Esophagus (tissue), 2 donors: ENCODE measurements around the gene TTLL9. TPM values are rescaled to one million over a fixed set of nuclear protein-coding genes. Genes with fewer than 3 reads are reported as not detected.
"Not testable (repeated sequence)": the region's sequence is repeated elsewhere in the genome, so short reads cannot be mapped to it uniquely, and the experiment has no call there.

Experiments used
- H3K27ac ChIP-seq, 2 donors: one replicate each; pipeline ENCODE4 v1.5.1; 2013; ENCODE audit warnings: low read depth in 2 of 2, mild to moderate bottlenecking in 2 of 2, inconsistent platforms in 1 of 2, low read length in 1 of 2, moderate library complexity in 1 of 2
- H3K27me3 ChIP-seq, 2 donors: one replicate each; pipeline ENCODE4 v1.6.1; 2013; ENCODE audit warnings: low read length in 2 of 2, control low read depth in 1 of 2, mild to moderate bottlenecking in 1 of 2; ENCODE audit not compliant: insufficient read depth in 2 of 2, control insufficient read depth in 1 of 2
- H3K36me3 ChIP-seq, 2 donors: one replicate each; pipeline ENCODE4 v1.6.1; 2013; ENCODE audit warnings: low read length in 1 of 2; ENCODE audit not compliant: control insufficient read depth in 2 of 2, insufficient read depth in 2 of 2
- H3K4me1 ChIP-seq, 2 donors: one replicate each; pipeline ENCODE4 v1.6.1; 2013; ENCODE audit warnings: low read length in 1 of 2; ENCODE audit not compliant: control insufficient read depth in 2 of 2, insufficient read depth in 2 of 2
- H3K4me3 ChIP-seq, 2 donors: one replicate each; pipeline ENCODE4 v1.5.1; 2013; ENCODE audit warnings: low read length in 2 of 2, mild to moderate bottlenecking in 2 of 2, low read depth in 1 of 2, moderate library complexity in 1 of 2
- H3K9me3 ChIP-seq, 2 donors: one replicate each; pipeline ENCODE4 v1.6.1; 2013; ENCODE audit warnings: mild to moderate bottlenecking in 2 of 2, low read depth in 1 of 2, low read length in 1 of 2, moderate library complexity in 1 of 2; ENCODE audit not compliant: control insufficient read depth in 2 of 2, insufficient read depth in 1 of 2
- WGBS, 2 donors: extraction: QIAGEN DNeasy Blood & Tissue Kit; methylation state at CpG; one replicate each; pipeline ENCODE4 v1.1.7; 2013; 5-methylcytosine and 5-hydroxymethylcytosine counted together
- polyA plus RNA-seq, 2 donors: library from polyadenylated mRNA; stranded (reverse); fragments of 200-250 nt; gene quantifications; one replicate each; pipeline ENCODE4 v1.2.3, GENCODE V29; 2013
- donor health status: healthy with polysubstance abuse.
- donor health status: Bipolar disorder and iron deficiency.

Gene TTLL9
- polyA plus RNA-seq, 2 donors: 0.12 to 0.14 TPM

GRCh38 chr20:31915491-31916280 lies 45.3 kb downstream of the TTLL9 start:
- H3K27ac ChIP-seq: no peak overlapping the region
- H3K4me3 ChIP-seq: no peak overlapping the region
- no peaks in the 10 kb centered on the region for H3K27me3 ChIP-seq
- H3K36me3 ChIP-seq: no peaks in the 10 kb centered on the region
- no peaks in the 10 kb centered on the region for H3K9me3 ChIP-seq
- peaks cover 0 to 19% of the 10 kb centered on the region in 2 donors for H3K4me1 ChIP-seq
- 56 to 69% methylated on average over 7 of the region's 7 CpGs for WGBS, 2 donors

GRCh38 chr20:31916708-31917107 lies 46.3 kb downstream of the TTLL9 start:
- Histone ChIP-seq H3K27me3 (no peaks in the 10 kb centered on the region), H3K4me3 (no peak overlapping the region), H3K27ac (no peak overlapping the region), H3K36me3 (no peaks in the 10 kb centered on the region), H3K9me3 (no peaks in the 10 kb centered on the region), H3K4me1 (peaks cover 0 to 17% of the 10 kb centered on the region in 2 donors)
- WGBS, 2 donors: 85 to 96% methylated on average over 4 of the region's 4 CpGs

DNA sequence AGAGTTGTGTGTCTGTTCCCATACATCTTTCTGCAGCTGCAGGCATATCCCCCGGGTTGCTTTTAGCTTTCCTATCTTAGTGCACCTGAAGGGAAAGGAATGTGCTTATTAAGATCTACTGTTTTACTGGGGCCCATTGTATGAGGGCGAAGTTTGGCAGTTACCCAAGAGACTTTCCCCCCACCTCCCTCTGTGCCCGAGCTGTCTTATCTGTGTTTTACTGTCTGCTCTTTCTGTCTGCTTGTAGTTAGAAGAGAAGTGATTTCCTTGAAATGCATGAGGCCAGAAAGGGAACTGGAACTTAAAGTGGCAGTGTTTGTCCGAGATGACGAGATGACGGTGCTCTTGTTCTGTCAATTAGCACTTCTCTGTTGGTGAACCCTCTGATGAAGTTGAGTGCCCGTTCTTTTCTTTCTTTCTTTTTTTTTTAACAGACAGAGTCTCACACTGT lies 47.6 kb downstream of the TTLL9 start:
- not testable (repeated sequence) for H3K4me3 ChIP-seq, H3K36me3 ChIP-seq, H3K27me3 ChIP-seq, H3K9me3 ChIP-seq, H3K27ac ChIP-seq
- H3K4me1 ChIP-seq: peaks cover 0 to 15% of the 10 kb centered on the region in 2 donors
- 28 to 32% methylated on average over 7 of the region's 7 CpGs for WGBS, 2 donors

DNA sequence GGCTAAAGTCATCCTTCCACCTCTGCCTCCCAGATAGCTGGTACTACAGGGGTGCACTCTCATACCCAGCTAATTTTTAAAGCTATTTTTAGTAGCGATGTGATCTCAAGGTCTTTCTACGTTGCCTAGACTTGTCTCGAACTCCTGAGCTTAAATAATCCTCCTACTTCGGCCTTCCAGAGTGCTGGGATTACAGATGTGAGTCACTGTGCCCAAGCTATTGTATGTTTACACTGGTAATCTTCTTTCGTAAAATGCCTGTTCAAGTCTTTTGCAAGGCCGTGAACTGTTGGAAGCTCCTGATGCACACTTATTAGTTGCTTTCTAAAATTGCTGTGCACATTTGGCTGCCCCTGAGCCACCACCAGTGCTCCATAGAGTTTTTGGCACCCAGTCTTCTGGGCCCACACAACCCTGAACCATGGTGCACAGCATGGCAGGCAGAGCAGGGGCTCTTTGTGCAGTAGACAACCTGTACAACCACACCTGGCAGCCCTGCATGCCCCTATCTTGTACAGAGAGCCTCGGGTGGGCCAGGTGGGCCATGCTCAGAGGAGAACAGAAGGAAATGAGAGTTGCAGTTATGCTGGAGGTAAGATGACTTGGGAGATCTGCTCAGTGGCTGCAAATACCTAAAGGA lies 48.2 kb downstream of the TTLL9 start:
- 46 to 56% methylated on average over 7 of the region's 7 CpGs for WGBS, 2 donors
- Histone ChIP-seq H3K4me1 (peaks cover 0 to 15% of the 10 kb centered on the region in 2 donors), H3K27me3 (no peaks in the 10 kb centered on the region), H3K9me3 (no peaks in the 10 kb centered on the region), H3K4me3 (no peak overlapping the region), H3K36me3 (no peaks in the 10 kb centered on the region), H3K27ac (no peak overlapping the region)

- no peak overlapping the region for H3K27ac ChIP-seq
- 52 to 54% methylated on average over 6 of the region's 6 CpGs for WGBS, 2 donors
- no peaks in the 10 kb centered on the region for H3K9me3 ChIP-seq
- no peaks in the 10 kb centered on the region for H3K27me3 ChIP-seq
- H3K4me3 ChIP-seq: no peak overlapping the region
- peaks cover 0 to 15% of the 10 kb centered on the region in 2 donors for H3K4me1 ChIP-seq
- H3K36me3 ChIP-seq: no peaks in the 10 kb centered on the region
These were observed 49.1 kb downstream of the TTLL9 start for GRCh38 chr20:31919410-31920155.

GRCh38 chr20:31920275-31920855 lies 49.9 kb downstream of the TTLL9 start:
- 74 to 75% methylated on average over 11 of the region's 11 CpGs for WGBS, 2 donors
- H3K4me3 ChIP-seq: no peak overlapping the region
- H3K27me3 ChIP-seq: no peaks in the 10 kb centered on the region
- H3K27ac ChIP-seq: no peak overlapping the region
- H3K4me1 ChIP-seq: peaks cover 0 to 15% of the 10 kb centered on the region in 2 donors
- H3K36me3 ChIP-seq: no peaks in the 10 kb centered on the region
- H3K9me3 ChIP-seq: no peaks in the 10 kb centered on the region

GRCh38 chr20:31921480-31921879 lies 51.0 kb downstream of the TTLL9 start:
- H3K27me3 ChIP-seq, H3K9me3 ChIP-seq, H3K36me3 ChIP-seq, H3K4me3 ChIP-seq, H3K27ac ChIP-seq: not testable (repeated sequence)
- peaks cover 0 to 15% of the 10 kb centered on the region in 2 donors for H3K4me1 ChIP-seq
- 85 to 88% methylated on average over 5 of the region's 5 CpGs for WGBS, 2 donors

GRCh38 chr20:31922181-31922580 lies 51.7 kb downstream of the TTLL9 start:
- WGBS, 2 donors: 75% methylated on average over 4 of the region's 4 CpGs
- no peak overlapping the region for H3K27ac ChIP-seq
- H3K36me3 ChIP-seq: no peaks in the 10 kb centered on the region
- no peaks in the 10 kb centered on the region for H3K27me3 ChIP-seq
- peaks cover 0 to 15% of the 10 kb centered on the region in 2 donors for H3K4me1 ChIP-seq
- no peaks in the 10 kb centered on the region for H3K9me3 ChIP-seq
- no peak overlapping the region for H3K4me3 ChIP-seq

GRCh38 chr20:31922588-31922987 lies 52.2 kb downstream of the TTLL9 start:
- H3K9me3 ChIP-seq: no peaks in the 10 kb centered on the region
- H3K4me1 ChIP-seq: peaks cover 0 to 15% of the 10 kb centered on the region in 2 donors
- no peaks in the 10 kb centered on the region for H3K27me3 ChIP-seq
- H3K4me3 ChIP-seq: no peak overlapping the region
- 82 to 89% methylated on average over 4 of the region's 4 CpGs for WGBS, 2 donors
- H3K27ac ChIP-seq: no peak overlapping the region
- H3K36me3 ChIP-seq: no peaks in the 10 kb centered on the region
